ENCODE results near the gene DPH6.
"Not testable (repeated sequence)": the region's sequence is repeated elsewhere in the genome, so short reads cannot be mapped to it uniquely, and the experiment has no call there.

Gene DPH6

GRCh38 chr15:35399901-35400300 lies 146.1 kb downstream of the DPH6 start:
- H3K27ac ChIP-seq = no peak overlapping the region
- peaks cover 0 to 10% (median 0%) of the 10 kb centered on the region in 3 donors for H3K36me3 ChIP-seq
- H3K4me3 ChIP-seq = no peak overlapping the region
- no peak for DNase-seq
- no peaks in the 10 kb centered on the region for H3K27me3 ChIP-seq
- no peaks in the 10 kb centered on the region for H3K9me3 ChIP-seq
- intact Hi-C loops (cut with DNase I; ENCODE audit: low total_unique reads) = no loop called here
- no peaks in the 10 kb centered on the region for H3K4me1 ChIP-seq
- TF ChIP-seq CTCF (IDR thresholded peaks at IDR 0.05) = no peak

GRCh38 chr15:35397027-35397426 lies 148.9 kb downstream of the DPH6 start:
- intact Hi-C loops (cut with DNase I; ENCODE audit: low total_unique reads) = no loop called here

GRCh38 chr15:35394416-35394815 lies 151.5 kb downstream of the DPH6 start:
- no peaks in the 10 kb centered on the region for H3K27me3 ChIP-seq
- no peaks in the 10 kb centered on the region for H3K4me1 ChIP-seq
- peaks cover 5 to 8% (median 5%) of the 10 kb centered on the region in 3 donors for H3K36me3 ChIP-seq
- TF ChIP-seq CTCF (IDR thresholded peaks at IDR 0.05) = no peak
- no peak for DNase-seq
- no peaks in the 10 kb centered on the region for H3K9me3 ChIP-seq
- intact Hi-C loops (cut with DNase I; ENCODE audit: low total_unique reads) = no loop called here
- H3K27ac ChIP-seq = no peak overlapping the region
- no peak overlapping the region for H3K4me3 ChIP-seq

More at GRCh38 chr15:35397027-35397426, 148.9 kb downstream of the DPH6 start:
- H3K27ac ChIP-seq = no peak overlapping the region
- TF ChIP-seq CTCF (IDR thresholded peaks at IDR 0.05) = no peak
- peaks cover 0 to 9% (median 0%) of the 10 kb centered on the region in 3 donors for H3K36me3 ChIP-seq
- H3K4me3 ChIP-seq = no peak overlapping the region
- no peaks in the 10 kb centered on the region for H3K27me3 ChIP-seq
- no peaks in the 10 kb centered on the region for H3K9me3 ChIP-seq
- no peak for DNase-seq
- no peaks in the 10 kb centered on the region for H3K4me1 ChIP-seq

GRCh38 chr15:35393398-35393797 lies 152.6 kb downstream of the DPH6 start:
- DNase-seq = no peak
- Histone ChIP-seq H3K9me3 (no peaks in the 10 kb centered on the region), H3K27me3 (no peaks in the 10 kb centered on the region), H3K27ac (no peak overlapping the region), H3K4me3 (no peak overlapping the region), H3K4me1 (no peaks in the 10 kb centered on the region), H3K36me3 (peaks cover 5 to 8% (median 5%) of the 10 kb centered on the region in 3 donors)
- intact Hi-C loops (cut with DNase I; ENCODE audit: low total_unique reads) = no loop called here
- TF ChIP-seq CTCF (IDR thresholded peaks at IDR 0.05) = no peak

GRCh38 chr15:35391408-35391984 lies 154.5 kb downstream of the DPH6 start:
- H3K27me3 ChIP-seq; H3K9me3 ChIP-seq; H3K4me3 ChIP-seq; H3K27ac ChIP-seq; DNase-seq; H3K4me1 ChIP-seq; intact Hi-C loops (cut with DNase I; ENCODE audit: low total_unique reads); H3K36me3 ChIP-seq: not testable (repeated sequence)

- TF ChIP-seq CTCF (IDR thresholded peaks at IDR 0.05) = no peak
- peaks cover 0 to 5% (median 0%) of the 10 kb centered on the region in 3 donors for H3K9me3 ChIP-seq
- intact Hi-C loops (cut with DNase I; ENCODE audit: low total_unique reads) = no loop called here
- no peak for DNase-seq
- no peak overlapping the region for H3K27ac ChIP-seq
- peaks cover 0 to 5% (median 0%) of the 10 kb centered on the region in 3 donors for H3K36me3 ChIP-seq
- no peaks in the 10 kb centered on the region for H3K4me1 ChIP-seq
- no peak overlapping the region for H3K4me3 ChIP-seq
- no peaks in the 10 kb centered on the region for H3K27me3 ChIP-seq
These were observed 162.5 kb downstream of the DPH6 start for GRCh38 chr15:35383506-35383905.

All from tibial artery (tissue), 4 donors.